SK-N-MC (cell line): Measurements from ENCODE around the gene RNMT.

Experiments used
- EZH2 ChIP-seq: fragments of 200-600 bp; sonication (generic); IDR thresholded peaks from one replicate; pipeline ENCODE4 v1.6.1; 2017; ENCODE audit warnings: antibody characterized with exemption
- FOXP2 ChIP-seq: optimal IDR thresholded peaks from 2 replicates; pipeline ENCODE3; 2011; ENCODE audit warnings: mild to moderate bottlenecking, moderate library complexity; ENCODE audit not compliant: insufficient read depth; ENCODE audit errors: extremely low read length, control extremely low read depth
- POLR2AphosphoS5 ChIP-seq: IDR thresholded peaks from 2 replicates; pipeline ENCODE4 v1.6.1; 2012; ENCODE audit warnings: mild to moderate bottlenecking, low read depth, low read length, borderline replicate concordance

GRCh38 chr18:13760047-13760446, 33.6 kb downstream of the RNMT start:
- TF ChIP-seq POLR2AphosphoS5 (no peak), EZH2 (no peak), FOXP2 (no peak)
